GM23338 (cell line): ENCODE results near the gene SCNN1G. TPM values are rescaled to one million over a fixed set of nuclear protein-coding genes. Genes with fewer than 3 reads are reported as not detected.
A peak's percentile ranks its signal among the peaks of the same experiment; 100 is the strongest.

ENCODE experiments used
- ATAC-seq: fragments of 200-7000 bp; cut with Tn5 transposase; 3 replicates; pipeline ENCODE4 v1.9.1; 2020
- DNase-seq: peaks from one replicate; pipeline ENCODE4 v3.0.0-alpha.2; 2015; ENCODE audit warnings: low spot score
- H2AFZ ChIP-seq: fragments of 200-600 bp; sonication (generic); 2 replicates; pipeline ENCODE4 v1.8.0; 2016; ENCODE audit warnings: antibody characterized with exemption, mild to moderate bottlenecking, moderate library complexity
- H3F3A ChIP-seq: fragments of 200-600 bp; sonication (generic); replicated peaks from 2 replicates; pipeline ENCODE4 v1.8.0; 2017; ENCODE audit warnings: antibody characterized with exemption, mixed run types, low read depth
- H3K27ac ChIP-seq: fragments of 200-600 bp; sonication (generic); 2 replicates; pipeline ENCODE4 v1.6.1; 2016; ENCODE audit warnings: low read depth
- H3K27me3 ChIP-seq: fragments of 200-600 bp; sonication (generic); 2 replicates; pipeline ENCODE4 v1.8.0; 2016; ENCODE audit warnings: mild to moderate bottlenecking, mixed run types, moderate library complexity; ENCODE audit not compliant: insufficient read depth
- H3K36me3 ChIP-seq: fragments of 200-600 bp; sonication (generic); 2 replicates; pipeline ENCODE4 v1.8.0; 2016; ENCODE audit warnings: mild to moderate bottlenecking; ENCODE audit not compliant: insufficient read depth
- H3K4me1 ChIP-seq: fragments of 200-600 bp; sonication (generic); 2 replicates; pipeline ENCODE4 v1.8.0; 2016; ENCODE audit warnings: mild to moderate bottlenecking, moderate library complexity; ENCODE audit not compliant: insufficient read depth
- H3K4me2 ChIP-seq: fragments of 200-600 bp; sonication (generic); 2 replicates; pipeline ENCODE4 v1.7.1; 2017; ENCODE audit warnings: mixed run types
- H3K4me3 ChIP-seq: fragments of 200-600 bp; sonication (generic); 2 replicates; pipeline ENCODE4 v1.6.1; 2016; ENCODE audit warnings: mixed run types
- H3K79me2 ChIP-seq: fragments of 200-600 bp; sonication (generic); replicated peaks from 2 replicates; pipeline ENCODE4 v1.8.0; 2017; ENCODE audit warnings: mild to moderate bottlenecking; ENCODE audit not compliant: insufficient read depth
- H3K9me2 ChIP-seq: fragments of 200-600 bp; sonication (generic); 2 replicates; pipeline ENCODE4 v1.8.0; 2017; ENCODE audit not compliant: insufficient read depth
- H4K20me1 ChIP-seq: fragments of 200-600 bp; sonication (generic); replicated peaks from 2 replicates; pipeline ENCODE4 v1.8.0; 2017; ENCODE audit warnings: mild to moderate bottlenecking; ENCODE audit not compliant: insufficient read depth
- H3K27ac Mint-ChIP-seq: 2 replicates; pipeline ENCODE4 v1.8.0; 2020; ENCODE audit warnings: inconsistent platforms, mild to moderate bottlenecking, moderate library complexity, mixed read lengths
- H3K27me3 Mint-ChIP-seq: 3 replicates; pipeline ENCODE4 v1.8.0; 2022; ENCODE audit warnings: low read depth, mild to moderate bottlenecking, moderate library complexity, mixed read lengths, inconsistent platforms; ENCODE audit not compliant: insufficient read depth, poor library complexity
- H3K36me3 Mint-ChIP-seq: 3 replicates; pipeline ENCODE4 v1.8.0; 2021; ENCODE audit warnings: low read depth, mild to moderate bottlenecking, inconsistent platforms, moderate library complexity, mixed read lengths
- H3K4me1 Mint-ChIP-seq: 3 replicates; pipeline ENCODE4 v1.8.0; 2020; ENCODE audit warnings: mild to moderate bottlenecking, inconsistent platforms, mixed read lengths
- H3K4me3 Mint-ChIP-seq: 3 replicates; pipeline ENCODE4 v1.8.0; 2021; ENCODE audit warnings: moderate library complexity, mild to moderate bottlenecking, inconsistent platforms, mixed read lengths
- H3K9me3 Mint-ChIP-seq: 3 replicates; pipeline ENCODE4 v1.8.0; 2020; ENCODE audit warnings: moderate library complexity, mild to moderate bottlenecking, inconsistent platforms, mixed read lengths
- CREB1 ChIP-seq: fragments of 250-450 bp; sonication (Bioruptor Pico); IDR thresholded peaks from 2 replicates; pipeline ENCODE4 v1.5.0; 2020; ENCODE audit warnings: low read depth, mild to moderate bottlenecking, moderate library complexity
- EZH2 ChIP-seq: fragments of 200-600 bp; sonication (generic); IDR thresholded peaks from one replicate; pipeline ENCODE4 v1.8.0; 2017; ENCODE audit warnings: antibody characterized with exemption, mild to moderate bottlenecking, low read depth; ENCODE audit not compliant: unreplicated experiment
- EZH2phosphoT487 ChIP-seq: fragments of 200-600 bp; sonication (generic); IDR thresholded peaks from one replicate; pipeline ENCODE4 v1.8.1; 2018; ENCODE audit warnings: antibody characterized with exemption; ENCODE audit not compliant: unreplicated experiment
- NANOG ChIP-seq: IDR thresholded peaks from 2 replicates; pipeline ENCODE4 v1.6.1; 2016; ENCODE audit warnings: antibody characterized with exemption, borderline replicate concordance
- POLR2AphosphoS5 ChIP-seq: IDR thresholded peaks from 2 replicates; pipeline ENCODE4 v1.6.1; 2016; ENCODE audit warnings: antibody characterized with exemption, low read depth
- STAT1 ChIP-seq: IDR thresholded peaks from one replicate; pipeline ENCODE4 v1.6.1; 2016; ENCODE audit warnings: antibody characterized with exemption; ENCODE audit not compliant: unreplicated experiment
- polyA plus RNA-seq: library from polyadenylated mRNA; unstranded; fragments of >200 nt; fragmentation: Nextera tagmentation; extraction: Ambion mirVana; gene quantifications from 2 replicates; pipeline ENCODE4 v1.2.1, GENCODE V29; 2016
- total RNA-seq: library from RNA; depleted of rRNA; stranded (reverse); fragments of >200 nt; shearing (Covaris generic); gene quantifications from 2 replicates; pipeline ENCODE4 v1.2.3, GENCODE V29; 2014
- TF ChIP-seq, protein P1 (sequence below), 2 experiments: fragments of 200-600 bp in 1 of 2; sonication (generic) in 1 of 2; conservative IDR thresholded peaks; 2 replicates each; pipeline versions ENCODE4 v1.5.1 to v1.6.1; 2016 to 2017; ENCODE audit warnings: antibody characterized with exemption in 2 of 2, low read depth in 2 of 2, mild to moderate bottlenecking in 2 of 2, moderate library complexity in 1 of 2
- TF ChIP-seq, protein P2 (sequence below): fragments of 250-450 bp; sonication (Bioruptor Pico); IDR thresholded peaks from 2 replicates; pipeline ENCODE4 v1.5.0; 2020; ENCODE audit warnings: mild to moderate bottlenecking, moderate library complexity

SCNN1G gene
- total and polyA plus RNA-seq, 2 experiments from 2014 or later, result 0.97 to 1.1 TPM

DNA sequence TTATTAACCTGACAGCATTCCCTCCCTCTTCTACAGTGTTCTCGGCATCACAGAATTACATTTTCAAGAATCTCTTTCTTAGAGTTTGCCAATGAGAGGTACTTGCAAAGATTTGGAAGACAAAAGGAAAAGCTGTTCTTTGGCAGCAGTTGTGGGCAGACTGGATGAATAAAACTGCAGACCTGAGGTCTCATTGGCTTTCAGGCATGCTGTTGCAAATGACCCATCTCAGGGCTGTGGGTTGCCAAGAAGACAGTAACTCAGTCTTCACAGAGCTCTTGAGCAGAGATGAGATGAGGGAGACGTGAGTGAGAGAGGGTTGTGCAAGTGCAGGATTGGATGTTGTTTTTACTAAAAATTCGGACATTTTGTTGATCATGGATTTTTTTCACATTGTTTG lies 22.0 kb upstream of the SCNN1G start (continued):
- TF ChIP-seq, protein P1, sequence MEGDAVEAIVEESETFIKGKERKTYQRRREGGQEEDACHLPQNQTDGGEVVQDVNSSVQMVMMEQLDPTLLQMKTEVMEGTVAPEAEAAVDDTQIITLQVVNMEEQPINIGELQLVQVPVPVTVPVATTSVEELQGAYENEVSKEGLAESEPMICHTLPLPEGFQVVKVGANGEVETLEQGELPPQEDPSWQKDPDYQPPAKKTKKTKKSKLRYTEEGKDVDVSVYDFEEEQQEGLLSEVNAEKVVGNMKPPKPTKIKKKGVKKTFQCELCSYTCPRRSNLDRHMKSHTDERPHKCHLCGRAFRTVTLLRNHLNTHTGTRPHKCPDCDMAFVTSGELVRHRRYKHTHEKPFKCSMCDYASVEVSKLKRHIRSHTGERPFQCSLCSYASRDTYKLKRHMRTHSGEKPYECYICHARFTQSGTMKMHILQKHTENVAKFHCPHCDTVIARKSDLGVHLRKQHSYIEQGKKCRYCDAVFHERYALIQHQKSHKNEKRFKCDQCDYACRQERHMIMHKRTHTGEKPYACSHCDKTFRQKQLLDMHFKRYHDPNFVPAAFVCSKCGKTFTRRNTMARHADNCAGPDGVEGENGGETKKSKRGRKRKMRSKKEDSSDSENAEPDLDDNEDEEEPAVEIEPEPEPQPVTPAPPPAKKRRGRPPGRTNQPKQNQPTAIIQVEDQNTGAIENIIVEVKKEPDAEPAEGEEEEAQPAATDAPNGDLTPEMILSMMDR (conservative IDR thresholded peaks at IDR 0.05; ENCODE audit: low read depth in 2 of 2), result no peak
- TF ChIP-seq STAT1 (no peak), NANOG (no peak), POLR2AphosphoS5 (no peak)
- TF ChIP-seq, protein P2, sequence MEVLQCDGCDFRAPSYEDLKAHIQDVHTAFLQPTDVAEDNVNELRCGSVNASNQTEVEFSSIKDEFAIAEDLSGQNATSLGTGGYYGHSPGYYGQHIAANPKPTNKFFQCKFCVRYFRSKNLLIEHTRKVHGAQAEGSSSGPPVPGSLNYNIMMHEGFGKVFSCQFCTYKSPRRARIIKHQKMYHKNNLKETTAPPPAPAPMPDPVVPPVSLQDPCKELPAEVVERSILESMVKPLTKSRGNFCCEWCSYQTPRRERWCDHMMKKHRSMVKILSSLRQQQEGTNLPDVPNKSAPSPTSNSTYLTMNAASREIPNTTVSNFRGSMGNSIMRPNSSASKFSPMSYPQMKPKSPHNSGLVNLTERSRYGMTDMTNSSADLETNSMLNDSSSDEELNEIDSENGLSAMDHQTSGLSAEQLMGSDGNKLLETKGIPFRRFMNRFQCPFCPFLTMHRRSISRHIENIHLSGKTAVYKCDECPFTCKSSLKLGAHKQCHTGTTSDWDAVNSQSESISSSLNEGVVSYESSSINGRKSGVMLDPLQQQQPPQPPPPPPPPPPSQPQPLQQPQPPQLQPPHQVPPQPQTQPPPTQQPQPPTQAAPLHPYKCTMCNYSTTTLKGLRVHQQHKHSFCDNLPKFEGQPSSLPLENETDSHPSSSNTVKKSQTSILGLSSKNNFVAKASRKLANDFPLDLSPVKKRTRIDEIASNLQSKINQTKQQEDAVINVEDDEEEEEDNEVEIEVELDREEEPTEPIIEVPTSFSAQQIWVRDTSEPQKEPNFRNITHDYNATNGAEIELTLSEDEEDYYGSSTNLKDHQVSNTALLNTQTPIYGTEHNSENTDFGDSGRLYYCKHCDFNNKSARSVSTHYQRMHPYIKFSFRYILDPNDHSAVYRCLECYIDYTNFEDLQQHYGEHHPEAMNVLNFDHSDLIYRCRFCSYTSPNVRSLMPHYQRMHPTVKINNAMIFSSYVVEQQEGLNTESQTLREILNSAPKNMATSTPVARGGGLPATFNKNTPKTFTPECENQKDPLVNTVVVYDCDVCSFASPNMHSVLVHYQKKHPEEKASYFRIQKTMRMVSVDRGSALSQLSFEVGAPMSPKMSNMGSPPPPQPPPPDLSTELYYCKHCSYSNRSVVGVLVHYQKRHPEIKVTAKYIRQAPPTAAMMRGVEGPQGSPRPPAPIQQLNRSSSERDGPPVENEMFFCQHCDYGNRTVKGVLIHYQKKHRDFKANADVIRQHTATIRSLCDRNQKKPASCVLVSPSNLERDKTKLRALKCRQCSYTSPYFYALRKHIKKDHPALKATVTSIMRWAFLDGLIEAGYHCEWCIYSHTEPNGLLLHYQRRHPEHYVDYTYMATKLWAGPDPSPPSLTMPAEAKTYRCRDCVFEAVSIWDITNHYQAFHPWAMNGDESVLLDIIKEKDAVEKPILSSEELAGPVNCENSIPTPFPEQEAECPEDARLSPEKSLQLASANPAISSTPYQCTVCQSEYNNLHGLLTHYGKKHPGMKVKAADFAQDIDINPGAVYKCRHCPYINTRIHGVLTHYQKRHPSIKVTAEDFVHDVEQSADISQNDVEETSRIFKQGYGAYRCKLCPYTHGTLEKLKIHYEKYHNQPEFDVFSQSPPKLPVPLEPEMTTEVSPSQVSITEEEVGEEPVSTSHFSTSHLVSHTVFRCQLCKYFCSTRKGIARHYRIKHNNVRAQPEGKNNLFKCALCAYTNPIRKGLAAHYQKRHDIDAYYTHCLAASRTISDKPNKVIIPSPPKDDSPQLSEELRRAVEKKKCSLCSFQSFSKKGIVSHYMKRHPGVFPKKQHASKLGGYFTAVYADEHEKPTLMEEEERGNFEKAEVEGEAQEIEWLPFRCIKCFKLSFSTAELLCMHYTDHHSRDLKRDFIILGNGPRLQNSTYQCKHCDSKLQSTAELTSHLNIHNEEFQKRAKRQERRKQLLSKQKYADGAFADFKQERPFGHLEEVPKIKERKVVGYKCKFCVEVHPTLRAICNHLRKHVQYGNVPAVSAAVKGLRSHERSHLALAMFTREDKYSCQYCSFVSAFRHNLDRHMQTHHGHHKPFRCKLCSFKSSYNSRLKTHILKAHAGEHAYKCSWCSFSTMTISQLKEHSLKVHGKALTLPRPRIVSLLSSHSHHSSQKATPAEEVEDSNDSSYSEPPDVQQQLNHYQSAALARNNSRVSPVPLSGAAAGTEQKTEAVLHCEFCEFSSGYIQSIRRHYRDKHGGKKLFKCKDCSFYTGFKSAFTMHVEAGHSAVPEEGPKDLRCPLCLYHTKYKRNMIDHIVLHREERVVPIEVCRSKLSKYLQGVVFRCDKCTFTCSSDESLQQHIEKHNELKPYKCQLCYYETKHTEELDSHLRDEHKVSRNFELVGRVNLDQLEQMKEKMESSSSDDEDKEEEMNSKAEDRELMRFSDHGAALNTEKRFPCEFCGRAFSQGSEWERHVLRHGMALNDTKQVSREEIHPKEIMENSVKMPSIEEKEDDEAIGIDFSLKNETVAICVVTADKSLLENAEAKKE (CRISPR knock-in tag), result no peak

DNA sequence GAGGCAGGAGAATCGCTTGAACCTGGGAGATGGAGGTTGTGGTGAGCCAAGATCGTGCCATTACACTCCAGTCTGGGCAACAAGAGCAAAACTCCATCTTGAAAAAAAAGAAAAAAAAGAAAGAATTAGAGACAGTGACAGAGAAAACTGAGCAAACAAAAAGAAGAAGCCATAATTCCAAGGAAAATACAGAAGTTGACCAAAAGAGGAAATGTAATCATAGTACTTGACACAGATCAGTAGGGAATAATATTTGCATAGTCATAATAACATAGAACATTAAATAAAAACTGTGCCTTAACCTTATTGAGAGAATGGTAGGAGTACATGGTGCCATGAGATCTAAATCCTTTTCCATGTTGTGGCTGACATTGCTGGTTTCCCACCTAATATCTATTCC lies 18.6 kb upstream of the SCNN1G start:
- Histone ChIP-seq H3K9me2 (peaks cover 2% of the 10 kb centered on the region; the same call in 1 of the 2 replicates), H3K79me2 (no peaks in the 10 kb centered on the region), H2AFZ (peak overlapping the region; percentile 67; the same call in 1 of the 2 replicates), H3K27me3 (no peaks in the 10 kb centered on the region), H3K4me2 (no peak overlapping the region), H3K27ac (no peak overlapping the region), H4K20me1 (no peaks in the 10 kb centered on the region), H3K36me3 (peaks cover 5% of the 10 kb centered on the region; the same call in 1 of the 2 replicates), H3K4me1 (no peaks in the 10 kb centered on the region), H3K4me3 (no peak overlapping the region), H3F3A (no peaks in the 10 kb centered on the region)
- peaks cover 10% of the 10 kb centered on the region for H3K36me3 Mint-ChIP-seq
- no peak for DNase-seq
- H3K27me3 Mint-ChIP-seq, result no peaks in the 10 kb centered on the region
- H3K9me3 Mint-ChIP-seq, result peaks cover 15% of the 10 kb centered on the region
- no peak overlapping the region for H3K4me3 Mint-ChIP-seq
- ATAC-seq, result no peak
- peaks cover 5% of the 10 kb centered on the region; the same call in 2 of the 3 replicates for H3K4me1 Mint-ChIP-seq
- no peak overlapping the region for H3K27ac Mint-ChIP-seq
- TF ChIP-seq CREB1 (CRISPR knock-in tag) (no peak), EZH2 (no peak), EZH2phosphoT487 (no peak), STAT1 (no peak)
- TF ChIP-seq, protein P2 (CRISPR knock-in tag), result no peak
